ENCODE results near the gene TOP1.
"Not testable (repeated sequence)": the region's sequence is repeated elsewhere in the genome, so short reads cannot be mapped to it uniquely, and the experiment has no call there.

Gene TOP1

DNA sequence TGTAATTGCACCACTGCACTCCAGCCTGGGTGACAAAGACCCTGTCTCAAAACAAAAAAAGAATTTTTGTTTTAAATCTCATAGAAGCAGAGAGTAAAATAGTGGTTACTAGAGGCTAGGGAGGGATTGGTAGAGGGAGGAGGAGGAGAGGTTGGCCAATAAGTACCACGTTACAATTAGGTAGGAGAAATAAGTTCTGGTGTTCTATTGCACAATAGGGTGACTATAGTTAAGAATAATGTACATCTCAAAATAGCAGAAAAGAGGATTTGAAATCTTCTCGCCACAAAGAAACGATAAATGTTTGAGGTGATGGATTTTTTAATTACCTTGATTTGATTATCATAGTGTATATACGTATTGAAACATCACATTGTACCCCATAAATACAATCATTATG is 27.1 kb upstream of the TOP1 start:
- H2AK5ac ChIP-seq (ENCODE audit: low read length), result no peak overlapping the region
- no peak overlapping the region for H4K91ac ChIP-seq (ENCODE audit: low read depth, low read length)
- no peak overlapping the region for H3K9ac ChIP-seq (ENCODE audit: low read length)
- peaks cover 9% of the 10 kb centered on the region for H3K9me3 ChIP-seq (ENCODE audit: insufficient read depth, low read depth, low read length)
- H3K4me2 ChIP-seq (ENCODE audit: low read length), result no peak overlapping the region
- no peaks in the 10 kb centered on the region for H3K27me3 ChIP-seq (ENCODE audit: insufficient read depth, low read length)
- H2BK12ac ChIP-seq (ENCODE audit: low read length), result no peak overlapping the region
- no peak overlapping the region for H3K14ac ChIP-seq (ENCODE audit: low read length)
- H3K79me2 ChIP-seq (ENCODE audit: control insufficient read depth, insufficient read depth, low read length, poor library complexity), result no peaks in the 10 kb centered on the region
- no CpG with 5 or more reads among the region's 4 CpGs for WGBS (ENCODE audit: extremely low coverage, insufficient coverage, insufficient read length)
- H3K27ac ChIP-seq (ENCODE audit: low read depth, low read length), result no peak overlapping the region
- no peak overlapping the region for H4K8ac ChIP-seq (ENCODE audit: low read depth, low read length)
- peak in 1 of 2 donors; percentile 54 for DNase-seq
- H3K18ac ChIP-seq (ENCODE audit: low read length), result no peak overlapping the region
- no peak overlapping the region for H3K23ac ChIP-seq (ENCODE audit: low read length)
- no peak overlapping the region for H2AFZ ChIP-seq (ENCODE audit: insufficient read depth, low read length, poor library complexity)
- H3K4me1 ChIP-seq (ENCODE audit: control insufficient read depth in 1 of 2, insufficient read depth in 2 of 2, low read length in 2 of 2), result peaks cover 2 to 3% of the 10 kb centered on the region in 2 experiments
- no peak overlapping the region for H2BK5ac ChIP-seq (ENCODE audit: low read depth, low read length, poor library complexity)
- H4K12ac ChIP-seq (ENCODE audit: low read depth, low read length), result no peak overlapping the region
- no peak overlapping the region for H3K4me3 ChIP-seq (ENCODE audit: low read depth, low read length)
- no peak overlapping the region for H3K4ac ChIP-seq (ENCODE audit: low read depth, low read length)
- no peaks in the 10 kb centered on the region for H3K36me3 ChIP-seq (ENCODE audit: control insufficient read depth in 1 of 2, insufficient read depth in 2 of 2, low read length in 2 of 2)
- H2BK120ac ChIP-seq (ENCODE audit: insufficient read depth, low read length, poor library complexity), result no peak overlapping the region
- H3K79me1 ChIP-seq (ENCODE audit: low read length), result no peaks in the 10 kb centered on the region

DNA sequence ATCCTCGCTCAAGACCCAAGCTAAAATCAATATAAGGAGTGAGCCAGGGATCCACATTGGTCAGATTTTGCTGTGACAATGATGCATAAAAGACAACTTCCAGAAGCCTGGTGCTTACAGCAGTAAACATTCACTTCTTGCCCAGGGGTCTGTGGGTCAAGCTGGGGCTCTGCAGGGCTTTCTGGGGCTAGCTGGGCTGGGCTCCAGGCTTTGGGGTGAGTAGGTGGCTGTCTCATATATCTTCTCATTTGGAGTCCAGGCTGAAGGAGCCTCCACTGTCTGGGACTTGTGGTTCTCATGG is 25.8 kb upstream of the TOP1 start:
- Histone ChIP-seq H3K27ac (ENCODE audit: low read depth, low read length) (no peak overlapping the region), H4K91ac (ENCODE audit: low read depth, low read length) (no peak overlapping the region)
- DNase-seq, result no peak

DNA sequence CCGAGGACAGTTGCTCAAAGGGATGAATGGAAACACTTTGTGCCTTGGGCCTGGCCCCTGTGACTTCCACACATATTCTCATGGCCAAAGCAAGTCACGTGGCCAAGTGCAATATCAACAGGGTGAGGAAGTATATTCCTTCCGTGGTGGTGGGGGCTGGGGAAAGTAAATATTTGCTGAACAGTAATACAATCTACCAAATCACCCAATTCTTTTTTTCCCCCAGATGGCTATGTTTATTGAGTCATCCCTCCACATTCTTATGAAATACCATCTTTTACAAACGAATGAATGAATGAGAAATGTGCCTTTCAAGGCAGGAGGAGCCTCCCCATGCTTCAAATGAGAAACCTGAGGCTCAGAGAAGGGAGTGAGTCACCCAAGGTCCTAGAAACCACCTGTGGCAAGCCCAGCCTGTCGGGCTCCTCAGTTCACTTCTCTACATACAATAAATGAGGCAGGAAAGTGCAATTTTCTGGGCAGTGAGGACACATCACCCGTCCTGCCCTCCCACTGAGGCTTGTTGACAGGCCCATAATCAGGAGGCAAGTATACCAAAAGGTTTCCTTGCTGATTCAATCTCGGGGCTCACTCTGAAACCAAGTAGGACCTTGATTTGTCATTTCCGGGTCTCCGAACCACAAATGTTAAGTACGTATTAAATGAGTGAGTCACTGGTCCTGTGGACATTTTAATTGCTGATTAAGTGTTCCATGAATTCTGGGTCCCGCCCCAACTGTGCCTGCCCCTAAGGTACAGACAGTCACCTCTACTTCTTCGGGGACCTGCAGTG is 25.3 kb upstream of the TOP1 start:
- no peaks in the 10 kb centered on the region for H3K79me1 ChIP-seq (ENCODE audit: low read length)
- no peak overlapping the region for H3K23ac ChIP-seq (ENCODE audit: low read length)
- no peaks in the 10 kb centered on the region for H3K79me2 ChIP-seq (ENCODE audit: control insufficient read depth, insufficient read depth, low read length, poor library complexity)
- no peak overlapping the region for H4K91ac ChIP-seq (ENCODE audit: low read depth, low read length)
- no peak overlapping the region for H3K27ac ChIP-seq (ENCODE audit: low read depth, low read length)
- H3K4me1 ChIP-seq (ENCODE audit: control insufficient read depth in 1 of 2, insufficient read depth in 2 of 2, low read length in 2 of 2), result peaks cover 2 to 7% of the 10 kb centered on the region in 2 experiments
- H3K27me3 ChIP-seq (ENCODE audit: insufficient read depth, low read length), result no peaks in the 10 kb centered on the region
- no peak overlapping the region for H4K8ac ChIP-seq (ENCODE audit: low read depth, low read length)
- H3K4ac ChIP-seq (ENCODE audit: low read depth, low read length), result no peak overlapping the region
- peak; percentile 40 to 60 for DNase-seq
- no peak overlapping the region for H3K14ac ChIP-seq (ENCODE audit: low read length)
- no peak overlapping the region for H2AK5ac ChIP-seq (ENCODE audit: low read length)
- H3K9me3 ChIP-seq (ENCODE audit: insufficient read depth, low read depth, low read length), result peaks cover 15% of the 10 kb centered on the region
- H2BK12ac ChIP-seq (ENCODE audit: low read length), result no peak overlapping the region
- H2BK5ac ChIP-seq (ENCODE audit: low read depth, low read length, poor library complexity), result no peak overlapping the region
- no peak overlapping the region for H3K4me2 ChIP-seq (ENCODE audit: low read length)
- no peak overlapping the region for H2BK120ac ChIP-seq (ENCODE audit: insufficient read depth, low read length, poor library complexity)
- WGBS (ENCODE audit: extremely low coverage, insufficient coverage, insufficient read length), result no CpG with 5 or more reads among the region's 12 CpGs
- H3K4me3 ChIP-seq (ENCODE audit: low read depth, low read length), result no peak overlapping the region
- H3K18ac ChIP-seq (ENCODE audit: low read length), result no peak overlapping the region
- H3K36me3 ChIP-seq (ENCODE audit: control insufficient read depth in 1 of 2, insufficient read depth in 2 of 2, low read length in 2 of 2), result no peaks in the 10 kb centered on the region
- no peak overlapping the region for H3K9ac ChIP-seq (ENCODE audit: low read length)
- no peak overlapping the region for H4K12ac ChIP-seq (ENCODE audit: low read depth, low read length)
- no peak overlapping the region for H2AFZ ChIP-seq (ENCODE audit: insufficient read depth, low read length, poor library complexity)

More for the DNA sequence above, 25.8 kb upstream of the TOP1 start:
- no peak overlapping the region for H4K12ac ChIP-seq (ENCODE audit: low read depth, low read length)
- H2BK12ac ChIP-seq (ENCODE audit: low read length), result no peak overlapping the region
- H2BK5ac ChIP-seq (ENCODE audit: low read depth, low read length, poor library complexity), result no peak overlapping the region
- H3K23ac ChIP-seq (ENCODE audit: low read length), result no peak overlapping the region
- peaks cover 15% of the 10 kb centered on the region for H3K9me3 ChIP-seq (ENCODE audit: insufficient read depth, low read depth, low read length)
- H3K79me2 ChIP-seq (ENCODE audit: control insufficient read depth, insufficient read depth, low read length, poor library complexity), result no peaks in the 10 kb centered on the region
- H3K36me3 ChIP-seq (ENCODE audit: control insufficient read depth in 1 of 2, insufficient read depth in 2 of 2, low read length in 2 of 2), result no peaks in the 10 kb centered on the region
- no peak overlapping the region for H3K4me2 ChIP-seq (ENCODE audit: low read length)
- peaks cover 2 to 3% of the 10 kb centered on the region in 2 experiments for H3K4me1 ChIP-seq (ENCODE audit: control insufficient read depth in 1 of 2, insufficient read depth in 2 of 2, low read length in 2 of 2)
- H2AFZ ChIP-seq (ENCODE audit: insufficient read depth, low read length, poor library complexity), result no peak overlapping the region
- H3K79me1 ChIP-seq (ENCODE audit: low read length), result no peaks in the 10 kb centered on the region
- H3K27me3 ChIP-seq (ENCODE audit: insufficient read depth, low read length), result no peaks in the 10 kb centered on the region
- H3K4ac ChIP-seq (ENCODE audit: low read depth, low read length), result no peak overlapping the region
- no peak overlapping the region for H2BK120ac ChIP-seq (ENCODE audit: insufficient read depth, low read length, poor library complexity)
- H3K14ac ChIP-seq (ENCODE audit: low read length), result no peak overlapping the region
- no peak overlapping the region for H3K4me3 ChIP-seq (ENCODE audit: low read depth, low read length)
- no peak overlapping the region for H2AK5ac ChIP-seq (ENCODE audit: low read length)
- H3K18ac ChIP-seq (ENCODE audit: low read length), result no peak overlapping the region
- no peak overlapping the region for H3K9ac ChIP-seq (ENCODE audit: low read length)
- H4K8ac ChIP-seq (ENCODE audit: low read depth, low read length), result no peak overlapping the region
- WGBS (ENCODE audit: extremely low coverage, insufficient coverage, insufficient read length), result no CpG with 5 or more reads among the region's 1 CpG

DNA sequence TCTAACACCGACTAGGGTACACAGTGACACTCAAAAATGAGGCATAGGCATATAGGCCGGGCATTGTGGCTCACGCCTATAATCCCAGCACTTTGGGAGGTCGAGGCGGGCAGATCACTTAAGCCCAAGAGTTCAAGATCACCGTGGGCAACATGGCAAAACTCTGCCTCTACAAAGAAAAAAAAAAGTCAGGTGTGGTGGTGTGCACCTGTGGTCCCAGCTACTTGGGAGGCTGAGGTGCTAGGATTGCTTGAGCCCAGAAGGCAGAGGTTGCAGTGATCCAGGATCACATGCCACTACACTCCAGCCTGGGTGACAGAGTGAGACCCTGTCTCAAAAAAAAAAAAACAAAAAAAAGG is 24.7 kb upstream of the TOP1 start:
- peaks cover 15% of the 10 kb centered on the region for H3K9me3 ChIP-seq (ENCODE audit: insufficient read depth, low read depth, low read length)
- not testable (repeated sequence) for H3K27ac ChIP-seq (ENCODE audit: low read depth, low read length); H2AFZ ChIP-seq (ENCODE audit: insufficient read depth, low read length, poor library complexity); H2AK5ac ChIP-seq (ENCODE audit: low read length); H2BK120ac ChIP-seq (ENCODE audit: insufficient read depth, low read length, poor library complexity); H3K4ac ChIP-seq (ENCODE audit: low read depth, low read length); H3K23ac ChIP-seq (ENCODE audit: low read length); H3K14ac ChIP-seq (ENCODE audit: low read length); H4K8ac ChIP-seq (ENCODE audit: low read depth, low read length); H3K4me1 ChIP-seq (ENCODE audit: control insufficient read depth in 1 of 2, insufficient read depth in 2 of 2, low read length in 2 of 2); H3K18ac ChIP-seq (ENCODE audit: low read length); H3K36me3 ChIP-seq (ENCODE audit: control insufficient read depth in 1 of 2, insufficient read depth in 2 of 2, low read length in 2 of 2); H4K12ac ChIP-seq (ENCODE audit: low read depth, low read length); H3K79me2 ChIP-seq (ENCODE audit: control insufficient read depth, insufficient read depth, low read length, poor library complexity); H4K91ac ChIP-seq (ENCODE audit: low read depth, low read length); DNase-seq; H2BK5ac ChIP-seq (ENCODE audit: low read depth, low read length, poor library complexity); H2BK12ac ChIP-seq (ENCODE audit: low read length); H3K9ac ChIP-seq (ENCODE audit: low read length); H3K27me3 ChIP-seq (ENCODE audit: insufficient read depth, low read length); H3K4me2 ChIP-seq (ENCODE audit: low read length); H3K79me1 ChIP-seq (ENCODE audit: low read length); H3K4me3 ChIP-seq (ENCODE audit: low read depth, low read length)
- WGBS (ENCODE audit: extremely low coverage, insufficient coverage, insufficient read length), result no CpG with 5 or more reads among the region's 6 CpGs
